Measurements from ENCODE around the gene GLCCI1.
"Not testable (repeated sequence)": the region's sequence is repeated elsewhere in the genome, so short reads cannot be mapped to it uniquely, and the experiment has no call there.

The GLCCI1 gene

DNA sequence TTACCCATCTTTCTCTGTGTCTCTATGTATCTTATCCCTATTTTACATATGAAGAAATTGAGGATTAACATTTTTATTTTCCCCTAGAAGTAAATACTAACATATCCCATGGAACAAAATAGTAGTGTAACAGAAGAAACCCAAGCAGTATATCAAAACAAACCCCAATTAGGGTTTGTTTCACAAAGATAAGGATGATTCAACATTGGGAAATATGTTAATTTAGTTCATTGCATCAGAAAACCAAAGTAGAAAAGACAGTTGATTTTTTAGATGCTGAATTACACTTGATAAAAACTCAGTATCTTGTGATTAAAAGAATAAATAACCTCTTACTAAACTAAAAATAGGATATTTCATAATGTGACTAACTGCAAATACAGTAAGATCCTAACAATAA lies 87.8 kb downstream of the GLCCI1 start:
- no peak for DNase-seq

DNA sequence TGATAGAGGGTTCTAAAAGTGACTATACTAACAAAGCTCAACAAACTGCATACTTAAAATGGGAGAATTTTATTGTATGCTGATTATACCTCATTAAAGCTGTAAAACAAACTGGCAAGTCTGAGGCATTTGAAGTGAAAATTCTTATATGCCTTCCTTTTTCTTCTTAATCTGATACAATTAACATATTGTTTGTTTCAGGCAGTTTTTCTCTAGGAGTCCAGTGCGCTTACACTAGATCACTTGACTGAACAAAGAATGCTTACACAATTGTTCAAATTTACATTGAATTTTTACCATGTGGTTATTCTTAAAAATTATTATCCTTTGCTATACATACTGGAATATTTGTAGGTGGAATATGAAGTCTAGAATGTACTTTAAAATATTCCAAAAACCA lies 89.0 kb downstream of the GLCCI1 start:
- DNase-seq, result no peak

DNA sequence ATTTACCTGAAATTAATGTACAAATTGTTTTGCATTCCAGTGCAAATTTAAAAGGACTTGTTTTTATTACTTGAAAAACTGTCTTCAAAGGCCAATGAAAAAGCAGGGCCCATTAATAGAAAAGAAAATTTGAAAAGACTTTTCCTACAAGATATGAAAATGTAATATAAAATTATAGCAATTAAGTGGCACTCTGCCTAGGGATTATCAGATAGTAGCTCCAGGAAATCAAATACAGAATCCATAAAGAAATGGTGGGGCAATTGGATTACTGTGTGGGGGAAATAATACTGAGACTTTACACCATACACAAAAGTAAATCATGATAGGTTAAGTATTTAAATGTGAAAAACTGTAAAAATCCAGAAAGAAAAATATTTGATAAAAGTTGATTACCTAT lies 89.7 kb downstream of the GLCCI1 start:
- no peak for DNase-seq

DNA sequence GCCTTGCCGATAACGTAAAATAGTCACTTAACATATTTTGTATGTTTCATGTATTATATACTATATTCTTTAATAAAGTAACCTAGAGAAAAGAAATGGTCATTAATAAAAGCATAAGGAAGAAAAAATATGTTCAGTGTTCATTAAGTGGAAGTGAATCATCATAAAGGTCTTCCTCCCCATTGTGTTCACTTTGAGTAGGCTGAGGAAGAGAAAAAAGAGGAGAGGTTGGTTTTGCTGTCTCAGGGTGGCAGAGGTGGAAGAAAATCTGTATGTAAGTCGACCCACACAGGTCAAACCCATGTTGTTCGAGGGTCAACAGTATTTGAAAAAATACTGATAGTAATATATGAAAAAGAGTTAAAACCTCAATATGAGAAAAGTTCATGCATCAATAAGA lies 90.3 kb downstream of the GLCCI1 start:
- DNase-seq, result no peak

DNA sequence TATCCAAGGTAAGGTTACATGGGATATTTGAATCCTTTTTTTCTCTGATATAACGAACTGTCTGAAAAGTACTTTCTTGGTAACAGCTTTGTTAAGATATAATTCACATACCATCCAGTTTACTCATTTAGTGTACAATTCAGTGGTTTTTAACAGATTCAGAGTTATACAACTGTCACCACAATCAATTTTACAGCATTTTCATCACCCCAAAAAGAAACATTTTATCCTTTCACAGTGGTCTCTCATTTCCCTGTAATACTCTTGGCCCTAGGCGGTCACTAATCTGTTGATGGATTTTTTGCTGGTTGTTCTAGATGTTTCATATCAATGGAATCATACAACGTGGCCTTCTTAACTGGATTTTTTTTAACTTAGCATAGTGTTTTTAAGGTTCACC lies 91.6 kb downstream of the GLCCI1 start:
- no peak for DNase-seq

DNA sequence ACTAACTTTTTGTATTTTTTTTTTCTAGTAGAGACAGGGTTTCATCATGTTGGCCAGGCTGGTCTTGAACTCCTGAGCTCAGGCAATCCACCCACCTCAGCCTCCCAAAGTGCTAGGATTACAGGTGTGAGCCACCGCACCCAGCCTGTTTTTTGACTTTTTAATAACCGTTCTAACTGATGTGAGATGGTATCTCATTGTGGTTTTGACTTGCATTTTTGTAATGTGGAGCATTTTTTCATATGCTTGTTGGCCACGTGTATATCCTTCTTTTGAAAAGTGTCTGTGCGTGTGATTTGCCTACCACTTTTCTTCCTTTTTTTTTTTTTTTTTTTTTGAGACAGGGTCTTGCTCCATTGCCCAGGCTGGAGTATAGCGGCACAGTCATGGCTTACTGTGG lies 94.7 kb downstream of the GLCCI1 start:
- not testable (repeated sequence) for DNase-seq

DNA sequence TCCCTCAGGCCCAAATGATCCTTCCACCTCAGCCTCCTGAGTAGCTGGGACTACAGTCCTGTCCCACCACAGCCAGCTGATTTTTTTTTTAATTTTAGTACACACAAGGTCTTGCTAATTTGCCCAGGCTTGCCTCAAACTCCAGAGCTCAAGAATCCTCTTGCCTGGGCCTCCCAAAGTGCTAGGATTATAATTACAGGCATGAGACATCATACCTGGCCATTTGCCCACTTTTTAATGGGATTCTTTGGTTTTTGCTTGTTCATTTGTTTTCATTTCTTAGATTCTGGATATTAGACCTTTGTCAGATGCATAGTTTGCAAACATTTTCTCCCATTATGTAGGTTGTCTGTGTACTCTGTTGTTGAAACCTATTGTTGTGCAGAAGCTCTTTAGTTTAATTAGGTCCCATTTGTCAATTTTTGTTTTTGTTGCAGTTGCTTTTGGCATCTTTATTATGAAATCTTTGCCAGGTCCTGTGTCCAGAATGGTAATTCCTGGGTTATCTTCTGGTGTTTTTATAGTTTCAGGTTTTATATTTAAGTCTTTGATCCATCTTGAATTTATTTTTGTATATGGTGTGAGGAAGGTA lies 95.2 kb downstream of the GLCCI1 start:
- no peak for DNase-seq

DNA sequence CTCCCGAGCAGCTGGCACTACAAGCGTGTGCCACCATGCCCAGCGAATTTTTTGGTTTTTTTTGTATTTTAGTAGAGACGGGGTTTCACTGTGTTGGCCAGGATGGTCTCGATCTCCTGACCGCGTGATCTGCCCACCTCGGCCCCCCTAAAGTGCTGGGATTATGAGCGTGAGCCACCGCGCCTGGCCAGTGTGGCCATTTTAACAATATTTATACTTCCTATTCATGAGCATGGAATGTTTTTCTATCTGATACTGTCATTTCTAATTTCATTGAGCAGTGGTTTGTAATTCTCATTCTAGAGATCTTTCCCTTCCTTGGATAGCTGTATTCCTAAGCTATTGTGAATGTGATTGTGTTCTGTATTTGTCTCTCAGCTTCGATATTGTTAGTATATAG lies 96.2 kb downstream of the GLCCI1 start:
- no peak for DNase-seq

DNA sequence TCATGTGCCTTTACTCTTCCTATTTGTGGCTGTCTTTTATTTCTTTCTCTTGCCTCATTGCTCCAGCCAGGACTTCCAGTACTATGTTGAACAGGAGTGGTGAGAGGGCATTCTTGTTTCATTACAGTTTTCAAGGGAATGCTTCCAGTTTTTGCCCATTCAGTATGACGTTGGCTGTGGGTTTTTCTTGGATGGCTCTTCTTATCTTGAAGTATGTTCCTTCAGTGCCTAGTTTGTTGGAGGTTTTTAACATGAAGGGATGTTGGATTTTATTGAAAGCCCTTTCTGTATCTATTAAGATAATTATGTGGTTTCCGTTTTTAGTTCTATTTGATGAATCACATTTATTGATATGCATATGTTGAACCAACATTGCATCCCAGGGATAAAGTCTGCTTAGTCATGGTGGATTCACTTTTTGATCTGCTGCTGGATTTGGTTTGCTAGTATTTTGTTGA lies 96.8 kb downstream of the GLCCI1 start:
- no peak for DNase-seq

DNA sequence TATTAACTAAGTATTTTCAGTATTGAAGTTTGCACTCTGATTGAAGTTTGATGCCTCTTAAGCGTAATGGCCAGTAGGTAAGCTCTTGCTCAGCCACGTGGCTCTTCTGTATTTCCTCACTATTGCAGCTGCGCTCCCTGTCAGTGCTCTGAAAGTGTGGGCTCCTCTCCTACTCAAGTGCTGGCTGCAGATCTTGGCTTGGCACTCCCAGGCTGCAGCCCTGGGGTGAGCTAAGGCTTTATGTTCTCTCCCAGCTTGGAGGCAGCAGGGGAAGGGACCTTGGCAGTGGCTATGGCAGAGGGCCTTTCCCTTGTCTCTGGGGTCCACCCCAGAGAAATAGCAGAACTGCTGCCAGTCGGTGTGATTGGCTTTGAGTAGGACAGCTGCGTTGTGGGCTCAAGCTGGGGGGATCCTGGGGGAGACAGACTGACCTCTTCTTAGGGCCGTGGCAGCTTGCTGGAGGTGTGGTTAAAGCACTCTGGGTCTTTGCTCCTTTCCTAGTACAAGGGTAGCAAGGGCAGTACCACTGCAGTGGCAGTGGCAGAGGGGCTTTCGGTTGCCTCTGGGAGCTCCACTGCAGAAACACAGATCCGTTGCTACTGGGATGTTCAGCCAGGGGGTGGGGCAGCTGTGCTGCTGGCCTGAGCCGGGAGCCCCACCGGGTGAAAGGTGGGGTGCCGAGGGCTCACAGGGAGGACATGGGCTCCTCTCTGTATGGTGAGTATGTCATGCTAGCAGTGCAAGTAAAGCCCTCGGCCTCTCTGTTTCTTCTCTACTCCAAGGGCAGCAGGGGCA lies 100.5 kb downstream of the GLCCI1 start:
- no peak for DNase-seq

DNA sequence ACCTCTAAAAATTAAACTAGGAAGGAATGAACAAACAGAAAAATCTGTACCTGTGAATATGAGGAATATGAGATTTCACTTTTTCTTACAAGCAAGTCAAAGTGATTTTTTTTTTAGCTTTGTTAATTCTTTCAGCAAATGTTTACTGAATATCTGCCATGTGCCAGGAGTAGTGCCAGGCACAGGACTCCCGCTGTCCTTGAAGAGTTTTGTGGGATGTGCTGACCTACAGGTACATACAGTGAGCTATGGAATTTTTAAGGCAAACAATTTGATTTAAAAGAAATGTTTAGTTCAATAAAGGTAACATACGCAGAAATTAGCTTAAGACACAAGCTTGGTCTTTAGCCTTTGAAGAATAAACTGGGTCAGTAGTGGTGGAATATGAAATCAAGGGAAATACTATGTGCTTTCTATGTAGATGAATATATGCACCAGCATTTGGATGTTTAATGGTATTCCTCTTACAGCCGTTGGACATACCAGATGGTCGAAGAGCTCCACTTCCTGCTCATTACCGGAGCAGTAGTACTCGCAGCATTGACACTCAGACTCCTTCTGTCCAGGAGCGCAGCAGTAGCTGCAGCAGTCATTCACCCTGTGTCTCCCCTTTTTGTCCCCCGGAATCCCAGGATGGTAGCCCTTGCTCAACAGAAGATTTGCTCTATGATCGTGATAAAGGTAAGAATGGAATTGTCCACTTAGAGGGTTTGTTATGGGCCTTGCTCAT lies 102.0 kb downstream of the GLCCI1 start:
- no peak for DNase-seq

DNA sequence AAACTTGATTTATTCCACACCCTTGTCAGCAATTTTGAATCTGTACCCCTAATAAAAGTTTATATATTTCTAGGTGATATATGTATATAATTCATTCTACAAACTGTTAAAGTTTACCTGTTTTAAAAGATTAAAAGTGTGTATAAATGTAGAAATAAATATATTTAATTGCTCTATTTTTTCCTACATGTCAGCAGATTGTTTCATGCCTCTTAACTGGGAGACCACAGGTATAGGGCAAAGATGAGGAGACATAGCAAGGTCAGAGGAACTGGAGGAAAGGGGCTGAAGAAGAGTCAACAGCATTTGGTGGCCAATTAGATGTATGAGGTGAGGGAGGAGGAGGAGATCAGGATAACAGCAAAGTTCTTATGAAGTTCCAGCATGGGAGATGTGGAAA lies 109.8 kb downstream of the GLCCI1 start:
- DNase-seq, result no peak

DNA sequence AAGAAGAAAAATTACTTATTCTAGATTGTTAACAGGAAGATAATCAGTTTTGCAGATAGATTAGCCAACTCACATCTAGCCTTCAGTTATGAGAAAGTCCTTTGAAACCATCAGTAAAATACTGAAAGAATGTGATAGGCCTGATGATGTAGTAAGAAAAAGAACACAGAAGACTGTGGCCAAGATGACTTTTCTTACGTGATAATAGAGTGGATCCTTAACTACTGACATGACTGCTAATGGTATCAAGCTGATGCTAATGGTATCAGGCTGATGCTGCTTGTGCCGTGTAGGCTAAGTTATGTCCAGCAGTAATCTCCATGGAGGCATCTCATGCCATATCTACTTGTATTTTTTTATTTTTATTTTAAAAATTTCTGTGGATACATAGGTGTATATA lies 114.2 kb downstream of the GLCCI1 start:
- DNase-seq, result no peak

DNA sequence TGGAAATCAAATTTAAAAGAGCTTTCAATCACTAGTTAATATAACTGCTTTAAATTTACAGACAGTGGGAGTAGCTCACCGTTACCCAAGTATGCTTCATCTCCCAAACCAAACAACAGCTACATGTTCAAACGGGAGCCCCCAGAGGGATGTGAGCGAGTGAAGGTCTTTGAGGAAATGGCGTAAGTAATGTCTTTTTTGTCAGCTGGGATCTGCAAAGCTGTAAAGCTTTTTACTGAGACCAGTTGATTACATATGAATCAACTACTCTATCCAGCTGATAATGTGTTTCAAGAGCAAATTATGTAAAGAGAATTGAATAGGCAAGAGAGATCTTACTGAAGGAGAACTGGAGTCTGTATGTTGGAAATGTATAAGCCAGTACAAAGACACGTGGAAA lies 116.2 kb downstream of the GLCCI1 start:
- no peak for DNase-seq

DNA sequence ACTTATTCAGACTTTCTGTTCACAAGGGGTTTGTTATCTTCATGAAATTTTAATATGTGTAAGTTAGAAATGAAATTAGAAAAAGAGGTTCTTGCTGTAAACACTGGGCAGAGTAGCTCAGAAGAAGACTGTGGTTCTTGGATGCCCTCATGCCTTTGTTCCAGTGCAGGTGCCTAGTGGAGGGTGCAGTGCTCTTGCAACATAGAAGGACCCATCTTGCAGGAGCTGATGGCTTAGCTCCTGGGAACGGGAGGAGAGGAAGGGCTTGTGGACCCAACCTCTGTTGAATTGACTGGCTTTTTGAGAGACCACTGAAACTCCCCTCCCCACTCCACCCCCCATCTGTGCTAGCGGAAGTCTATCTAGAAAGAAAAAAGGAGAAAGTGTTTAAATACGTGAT lies 116.8 kb downstream of the GLCCI1 start:
- DNase-seq, result no peak

DNA sequence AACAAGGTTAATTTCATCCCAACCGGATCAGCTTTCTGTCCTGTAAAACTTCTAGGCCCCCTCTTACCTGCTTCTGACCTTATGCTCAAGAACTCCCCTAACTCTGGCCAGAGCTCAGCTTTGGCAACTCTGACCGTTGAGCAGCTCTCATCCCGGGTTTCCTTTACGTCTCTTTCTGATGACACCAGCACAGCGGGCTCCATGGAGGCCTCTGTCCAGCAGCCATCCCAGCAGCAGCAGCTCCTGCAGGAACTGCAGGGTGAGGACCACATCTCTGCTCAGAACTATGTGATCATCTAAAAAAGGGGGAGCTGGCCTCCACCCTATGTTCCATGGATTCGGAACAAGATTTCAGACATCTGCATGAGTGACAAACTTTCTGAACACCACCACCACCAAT lies 117.6 kb downstream of the GLCCI1 start:
- no peak for DNase-seq

DNA sequence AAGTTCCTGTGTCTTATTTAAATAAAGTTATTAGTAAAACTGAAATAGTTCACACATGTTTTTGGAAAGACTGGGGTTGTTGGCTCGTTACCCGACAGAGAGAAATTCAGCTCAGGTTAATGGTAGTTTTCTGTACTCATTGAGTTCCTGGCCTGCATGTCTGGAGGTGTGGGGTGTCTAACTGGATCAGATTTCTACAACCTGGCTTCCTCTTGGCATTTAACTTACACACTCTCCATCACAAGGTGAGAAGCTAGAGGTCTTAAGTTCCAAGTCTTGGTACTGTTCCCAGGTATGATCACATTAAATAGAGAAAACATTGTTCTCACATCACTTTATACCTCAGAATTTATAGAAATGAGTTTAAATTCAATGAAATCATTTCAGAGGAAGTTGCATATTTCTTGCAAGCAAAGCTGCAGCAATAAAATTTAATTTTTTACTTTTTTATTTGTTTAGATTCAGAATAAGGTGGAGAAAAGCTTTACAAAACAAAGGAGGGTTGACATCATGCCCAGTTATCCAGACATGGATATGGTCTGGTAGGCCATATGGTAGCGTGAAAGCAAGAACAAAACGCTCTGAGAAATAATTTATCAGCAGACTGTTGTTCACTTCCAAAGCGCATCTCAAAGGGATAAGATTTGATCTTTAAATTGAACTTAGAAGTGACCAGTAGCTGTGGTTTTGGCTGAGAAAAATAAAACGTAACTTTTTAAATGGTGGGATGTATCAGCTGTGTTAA lies 120.6 kb downstream of the GLCCI1 start:
- DNase-seq, result no peak

DNA sequence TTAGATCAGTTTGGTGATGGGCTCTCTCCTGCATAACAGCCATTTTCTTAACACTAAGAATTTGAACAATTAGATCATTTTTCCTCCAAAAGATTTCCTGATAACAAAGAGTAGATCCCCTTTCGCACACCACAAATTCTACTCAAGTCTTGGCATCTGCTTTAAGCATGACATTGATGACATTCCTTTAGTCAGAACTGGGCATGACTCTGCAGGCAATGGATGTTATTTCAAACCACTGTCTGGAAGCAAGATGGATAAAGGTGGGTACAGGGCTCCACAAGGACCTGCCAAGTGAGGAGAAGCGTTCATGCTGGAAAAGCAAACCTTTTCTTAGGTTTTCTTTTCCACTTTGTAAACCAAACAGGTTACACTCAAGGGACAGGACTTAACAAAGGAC lies 123.5 kb downstream of the GLCCI1 start:
- no peak for DNase-seq

DNA sequence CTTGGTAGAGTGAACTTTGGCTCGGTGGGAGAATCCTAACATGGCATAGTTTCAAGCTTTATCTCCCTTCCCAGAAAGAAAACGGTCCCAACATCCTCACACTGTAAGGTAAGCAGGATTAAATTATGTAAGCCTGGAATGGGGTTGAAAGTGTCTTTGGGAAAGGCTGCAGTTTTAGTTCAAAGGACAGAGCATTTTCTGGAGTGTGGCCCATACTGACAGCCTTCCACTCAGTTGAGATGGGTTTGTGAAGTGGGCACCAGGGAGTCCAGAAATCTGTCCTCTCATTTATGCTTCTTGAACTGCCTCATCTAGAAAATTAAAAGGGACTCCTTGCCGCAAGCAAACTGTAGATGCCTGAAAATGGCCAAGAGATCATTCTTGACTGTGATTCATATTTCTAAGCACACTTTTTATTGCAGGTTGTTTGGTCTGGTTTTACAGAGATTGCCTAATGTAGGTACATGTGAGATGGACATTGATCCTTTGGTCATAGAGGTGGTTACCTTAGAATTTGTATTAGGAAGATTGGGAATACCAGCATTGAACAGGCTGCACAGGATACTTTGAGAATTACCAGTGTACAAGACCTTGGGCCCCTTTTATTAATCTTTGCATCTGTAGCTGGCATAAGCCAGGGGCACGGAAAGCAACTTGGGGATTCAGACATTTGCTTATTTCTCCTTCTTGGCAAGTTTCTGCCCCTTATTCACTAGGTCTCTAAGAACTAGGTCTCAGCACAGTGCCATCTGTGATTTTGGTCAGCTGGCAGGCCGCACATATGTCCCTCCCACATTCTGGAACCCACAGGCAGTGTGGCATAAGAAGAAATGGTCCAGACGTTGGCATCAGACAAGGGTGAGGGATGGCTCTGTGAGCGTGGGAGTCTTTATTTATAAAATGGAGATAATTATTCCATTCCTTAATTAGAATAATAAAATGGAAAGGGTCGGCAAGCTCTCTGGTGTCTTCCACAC lies 125.9 kb downstream of the GLCCI1 start:
- no peak for DNase-seq

DNA sequence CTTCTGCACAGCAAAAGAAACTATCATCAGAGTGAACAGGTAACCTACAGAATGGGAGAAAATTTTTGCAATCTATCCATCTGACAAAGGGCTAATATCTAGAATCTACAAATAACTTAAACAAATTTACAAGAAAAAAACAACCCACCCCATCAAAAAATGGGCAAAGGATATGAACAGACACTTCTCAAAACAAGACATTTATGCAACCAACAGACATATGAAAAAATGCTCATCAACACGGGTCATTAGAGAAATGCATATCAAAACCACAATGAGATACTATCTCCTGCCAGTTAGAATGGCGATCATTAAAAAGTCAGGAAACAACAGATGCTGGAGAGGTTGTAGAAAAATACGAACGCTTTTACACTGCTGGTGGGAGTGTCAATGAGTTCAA lies 132.7 kb downstream of the GLCCI1 start:
- DNase-seq, result not testable (repeated sequence)

DNA sequence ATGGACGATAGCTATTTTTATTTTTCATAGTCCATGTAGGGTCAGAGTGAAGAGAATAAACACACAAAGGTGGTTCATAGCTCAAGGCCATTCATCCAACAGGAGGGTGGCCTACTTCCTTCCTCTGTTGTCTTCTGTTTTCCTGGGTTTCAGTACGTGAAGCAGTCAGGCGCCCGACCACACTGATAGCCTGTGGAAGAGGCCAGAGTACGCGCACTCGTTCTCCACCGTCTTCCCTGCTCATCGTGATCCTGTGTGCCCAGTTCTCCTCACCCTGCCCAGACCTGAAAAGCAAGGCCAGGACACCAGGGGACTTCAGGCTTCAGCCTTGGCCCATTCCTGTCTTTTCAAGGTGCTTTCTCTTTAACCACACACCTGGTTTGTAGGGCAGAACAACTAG lies 134.7 kb downstream of the GLCCI1 start:
- no peak for DNase-seq

DNA sequence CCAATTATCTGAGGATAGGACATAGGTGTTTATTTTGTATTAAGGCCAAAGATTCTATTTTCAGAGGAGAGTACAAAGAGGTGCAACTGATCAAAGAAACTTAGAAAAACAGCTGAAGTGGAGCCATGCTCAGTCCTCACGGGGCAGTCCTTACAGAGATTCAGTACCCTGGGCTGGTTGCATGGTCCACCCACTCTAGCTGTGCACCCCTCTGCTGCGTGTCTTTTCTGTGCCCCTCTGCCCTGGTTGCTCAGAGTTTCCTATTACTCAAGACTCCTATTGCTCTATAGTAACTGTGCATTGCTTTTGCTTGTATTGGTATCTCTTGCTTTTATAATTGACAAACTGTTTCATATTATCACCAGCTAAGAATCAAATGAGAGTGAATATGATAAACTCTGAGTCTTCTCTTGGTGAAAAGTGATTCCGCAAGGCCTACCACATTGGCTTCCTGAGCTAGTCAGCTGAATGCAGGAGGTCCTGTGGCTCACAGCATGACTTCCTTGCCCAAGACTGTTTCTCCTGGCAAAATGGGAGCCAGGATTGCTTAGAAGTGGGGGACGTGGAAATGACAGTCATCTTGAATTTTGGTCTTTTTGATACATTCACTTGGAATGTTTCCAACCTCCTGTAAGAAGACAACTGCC lies 137.0 kb downstream of the GLCCI1 start:
- no peak for DNase-seq
